ENCODE measurements around the gene MACROH2A1.

Gene MACROH2A1

DNA sequence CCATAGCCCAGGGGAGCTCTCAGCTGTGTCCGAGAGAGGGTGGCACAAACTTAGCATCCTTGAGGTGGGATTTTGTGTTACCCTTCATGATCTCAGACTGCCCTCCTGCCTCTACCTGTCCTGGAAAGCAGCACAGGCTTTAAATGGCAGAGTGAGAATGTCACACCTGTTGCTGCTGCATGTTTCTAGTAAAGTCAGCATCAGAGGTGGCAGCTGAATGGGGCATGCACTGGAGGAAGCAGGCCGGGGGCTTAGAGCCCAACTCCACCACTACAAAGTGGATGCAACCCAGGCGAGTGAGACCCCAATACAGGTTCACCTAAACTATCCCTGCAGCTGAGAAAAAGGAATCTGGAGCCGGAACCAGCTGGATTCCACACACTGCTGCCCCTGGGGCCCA is 51.6 kb downstream of the MACROH2A1 start:
- TF ChIP-seq, protein P1, sequence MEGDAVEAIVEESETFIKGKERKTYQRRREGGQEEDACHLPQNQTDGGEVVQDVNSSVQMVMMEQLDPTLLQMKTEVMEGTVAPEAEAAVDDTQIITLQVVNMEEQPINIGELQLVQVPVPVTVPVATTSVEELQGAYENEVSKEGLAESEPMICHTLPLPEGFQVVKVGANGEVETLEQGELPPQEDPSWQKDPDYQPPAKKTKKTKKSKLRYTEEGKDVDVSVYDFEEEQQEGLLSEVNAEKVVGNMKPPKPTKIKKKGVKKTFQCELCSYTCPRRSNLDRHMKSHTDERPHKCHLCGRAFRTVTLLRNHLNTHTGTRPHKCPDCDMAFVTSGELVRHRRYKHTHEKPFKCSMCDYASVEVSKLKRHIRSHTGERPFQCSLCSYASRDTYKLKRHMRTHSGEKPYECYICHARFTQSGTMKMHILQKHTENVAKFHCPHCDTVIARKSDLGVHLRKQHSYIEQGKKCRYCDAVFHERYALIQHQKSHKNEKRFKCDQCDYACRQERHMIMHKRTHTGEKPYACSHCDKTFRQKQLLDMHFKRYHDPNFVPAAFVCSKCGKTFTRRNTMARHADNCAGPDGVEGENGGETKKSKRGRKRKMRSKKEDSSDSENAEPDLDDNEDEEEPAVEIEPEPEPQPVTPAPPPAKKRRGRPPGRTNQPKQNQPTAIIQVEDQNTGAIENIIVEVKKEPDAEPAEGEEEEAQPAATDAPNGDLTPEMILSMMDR (IDR thresholded peaks at IDR 0.05; ENCODE audit: low read depth, low read length): no peak
- no peak overlapping the region for H3K4me3 ChIP-seq (ENCODE audit: low read depth, low read length)

DNA sequence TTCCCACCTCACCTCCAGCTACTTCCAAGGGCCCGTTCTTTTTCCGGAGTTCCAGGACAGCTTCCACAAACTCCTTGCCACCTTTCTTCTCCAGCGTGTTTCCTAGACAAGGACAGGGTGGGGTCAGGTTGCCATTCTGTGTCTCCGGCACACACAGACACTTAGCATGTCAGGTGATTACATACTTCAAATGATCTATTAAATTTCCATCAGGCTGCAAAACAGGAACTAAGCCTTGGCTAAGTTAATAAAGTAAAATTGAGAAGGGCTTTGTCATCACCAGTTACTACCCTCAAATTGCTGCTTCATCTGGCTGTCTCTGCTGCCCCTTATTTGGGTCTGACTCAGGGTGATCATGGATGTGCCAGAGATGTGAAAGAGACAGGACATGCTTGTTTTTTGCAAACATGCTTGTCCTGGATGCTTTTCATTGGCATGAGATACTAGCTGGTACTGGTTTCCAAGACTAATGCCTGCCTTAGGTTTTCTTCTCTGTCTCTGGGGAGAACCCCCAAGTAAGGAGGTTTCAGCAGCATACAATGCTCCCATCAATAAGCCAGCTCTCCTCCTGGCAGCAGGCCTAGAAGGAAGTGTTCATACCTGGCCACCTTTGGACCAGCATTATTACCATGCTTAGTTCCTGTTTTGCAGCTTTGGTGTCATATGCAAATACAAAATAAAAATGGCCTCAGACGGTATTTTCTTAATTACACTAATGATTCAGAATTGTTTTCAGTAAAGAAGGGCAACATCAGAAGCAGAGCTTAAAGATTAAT is 52.9 kb downstream of the MACROH2A1 start:
- TF ChIP-seq, protein P1 (IDR thresholded peaks at IDR 0.05; ENCODE audit: low read depth, low read length): no peak
- H3K4me3 ChIP-seq (ENCODE audit: low read depth, low read length): no peak overlapping the region

DNA sequence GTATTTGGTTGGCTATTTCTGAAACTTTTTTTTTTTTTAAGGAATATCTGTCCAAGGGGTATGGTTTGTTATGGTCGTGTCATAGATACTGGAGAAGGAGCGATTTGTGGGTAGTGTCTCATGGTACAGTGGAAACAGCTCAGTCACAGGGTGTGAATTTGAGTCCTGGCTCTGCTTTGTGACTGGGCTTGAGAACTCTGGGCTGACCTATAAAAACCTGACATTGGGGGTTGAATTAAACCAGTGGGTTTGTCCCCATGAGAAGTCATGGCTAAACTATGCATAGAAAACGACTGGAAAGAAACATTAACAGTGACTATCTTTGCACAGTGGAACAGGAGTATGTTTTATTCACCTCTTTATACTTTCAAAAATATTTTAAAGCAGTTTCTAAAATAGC is 54.7 kb downstream of the MACROH2A1 start:
- TF ChIP-seq, protein P1 (IDR thresholded peaks at IDR 0.05; ENCODE audit: low read depth, low read length): no peak
- H3K4me3 ChIP-seq (ENCODE audit: low read depth, low read length): no peak overlapping the region

DNA sequence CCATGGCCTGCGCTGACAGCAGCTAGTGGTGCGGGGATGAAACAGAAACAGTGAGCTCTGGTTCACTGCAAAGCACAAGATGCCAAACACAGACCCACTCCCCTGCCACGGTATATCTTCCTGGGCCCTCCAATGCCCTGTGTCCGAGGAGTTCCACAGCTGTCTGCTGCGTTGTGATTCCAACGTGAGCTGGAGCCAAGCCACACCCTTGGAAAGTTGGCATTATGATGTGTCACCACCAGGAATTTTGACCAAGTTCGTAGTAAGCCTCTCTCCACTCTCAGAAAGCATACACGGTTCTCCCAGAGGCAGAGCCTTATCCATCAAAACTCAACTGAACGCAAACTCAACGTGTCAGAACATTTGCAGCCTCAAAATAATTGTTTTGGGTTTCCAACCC is 55.6 kb downstream of the MACROH2A1 start:
- no peak overlapping the region for H3K4me3 ChIP-seq (ENCODE audit: low read depth, low read length)
- TF ChIP-seq, protein P1 (IDR thresholded peaks at IDR 0.05; ENCODE audit: low read depth, low read length): no peak

DNA sequence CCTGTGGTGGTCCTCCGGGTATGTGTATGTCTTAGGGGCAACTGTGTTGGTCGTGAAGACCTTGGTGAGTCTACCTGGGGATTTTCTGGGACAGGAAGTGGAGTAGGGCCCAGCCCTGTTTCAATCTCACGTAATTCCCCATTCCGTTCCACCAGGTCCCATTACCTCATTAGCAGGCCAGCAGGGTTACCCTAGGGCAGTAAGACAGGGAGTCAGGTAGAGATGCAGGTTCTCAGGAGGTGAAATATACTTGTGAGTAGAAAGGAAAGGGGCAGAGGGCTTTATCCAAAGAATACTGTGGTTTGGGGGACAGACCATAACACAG is 56.5 kb downstream of the MACROH2A1 start:
- TF ChIP-seq, protein P1 (IDR thresholded peaks at IDR 0.05; ENCODE audit: low read depth, low read length): no peak
- H3K4me3 ChIP-seq (ENCODE audit: low read depth, low read length): no peak overlapping the region

DNA sequence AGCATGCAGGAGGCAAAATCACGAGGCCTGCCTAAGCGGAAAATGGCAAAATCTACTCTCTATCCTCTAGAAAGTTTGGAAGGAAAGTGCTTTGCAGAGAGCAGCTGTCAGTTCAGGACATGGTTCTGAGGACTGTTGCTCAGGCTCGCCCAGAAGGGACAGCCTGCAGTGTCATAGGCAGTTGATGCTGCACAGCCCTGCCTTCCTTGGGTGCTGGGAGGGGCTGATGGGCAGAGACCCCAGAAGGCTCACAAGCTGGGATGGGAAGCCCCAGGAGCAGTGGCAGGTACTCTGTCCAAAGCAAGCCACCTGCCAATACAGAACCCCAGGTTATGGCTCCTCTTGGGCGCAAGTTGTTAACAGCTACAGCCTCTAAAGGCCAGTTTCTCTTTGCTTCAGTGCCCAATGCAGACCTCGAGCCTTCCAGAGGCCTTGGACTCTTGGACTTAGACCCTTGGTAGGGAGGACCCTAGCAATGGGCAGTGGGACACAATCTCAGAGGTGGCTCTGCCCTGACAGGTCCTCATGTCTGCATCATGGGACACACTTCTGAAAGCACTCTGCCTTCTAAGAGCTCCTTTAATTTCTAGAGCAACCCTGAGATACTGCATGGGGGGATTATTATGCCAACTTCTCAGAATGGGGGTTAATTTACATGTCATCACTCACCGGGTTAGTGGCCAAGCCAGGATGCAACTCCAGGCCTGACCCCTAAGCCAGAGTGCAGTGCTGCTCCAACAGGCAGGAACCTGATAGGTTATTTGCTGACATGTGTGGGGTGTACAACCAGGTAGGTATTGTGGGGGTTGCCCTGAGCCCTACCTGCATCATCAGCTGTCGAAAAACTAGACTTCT is 57.1 kb downstream of the MACROH2A1 start:
- H3K4me3 ChIP-seq (ENCODE audit: low read depth, low read length): no peak overlapping the region
- TF ChIP-seq, protein P1 (IDR thresholded peaks at IDR 0.05; ENCODE audit: low read depth, low read length): no peak

Data from WI38 (cell line).